Endothelial cell of umbilical vein (primary cell): Measurements from ENCODE around the gene TRIM59. TPM values are rescaled to one million over a fixed set of nuclear protein-coding genes. Genes with fewer than 3 reads are reported as not detected.

ENCODE experiments used
- BruUV-seq: library from RNA; stranded (reverse); fragments of 400-500 nt; replicated peaks from 2 replicates; lab custom pipeline; 2021; lab: Mats Ljungman, UMichigan
- CTCF ChIA-PET: fragments of 300-600, 350-600 bp; sonication (Branson Sonifier 250); formaldehyde crosslinking; loops from one replicate; lab custom pipeline; 2021; ENCODE audit warnings: antibody characterized with exemption, inconsistent platforms; lab: Charles Lee
- POLR2A ChIA-PET: fragments of 300-600, 350-600 bp; sonication (Branson Sonifier 250); formaldehyde crosslinking; loops from one replicate; lab custom pipeline; 2021; ENCODE audit warnings: antibody characterized with exemption, inconsistent platforms; lab: Charles Lee
- DNase-seq: peaks from one replicate; pipeline ENCODE4 v3.0.0-alpha.2; 2011; ENCODE audit warnings: low read depth, low spot score
- FAIRE-seq: peaks from 2 replicates; lab custom pipeline; 2011; peaks lifted over from hg19 to GRCh38; lab: Jason Lieb, UNC
- H2AFZ ChIP-seq: 2 replicates; pipeline ENCODE4 v1.6.0; 2012; ENCODE audit warnings: low read depth, low read length, control low read depth, inconsistent platforms
- H3K27ac ChIP-seq: 2 replicates; pipeline ENCODE4 v1.5.1; 2011; ENCODE audit warnings: low read depth, mild to moderate bottlenecking, control low read depth, low read length, moderate library complexity; ENCODE audit not compliant: insufficient read depth
- H3K27me3 ChIP-seq, 2 experiments: 2 replicates each; pipeline versions ENCODE4 v1.6.0 to v1.6.1; 2011; ENCODE audit warnings: low read length in 2 of 2, mixed read lengths in 1 of 2; ENCODE audit not compliant: control insufficient read depth in 2 of 2, insufficient read depth in 2 of 2
- H3K36me3 ChIP-seq, 2 experiments: 2 replicates in 1 of 2; 3 replicates in 1 of 2; pipeline ENCODE4 v1.5.1; 2011; ENCODE audit warnings: low read length in 2 of 2, mild to moderate bottlenecking in 1 of 2, moderate library complexity in 1 of 2; ENCODE audit not compliant: control insufficient read depth in 2 of 2, insufficient read depth in 2 of 2; ENCODE audit errors: extremely low read depth in 1 of 2
- H3K4me1 ChIP-seq: 3 replicates; pipeline ENCODE4 v1.5.1; 2011; ENCODE audit warnings: mild to moderate bottlenecking, low read length; ENCODE audit not compliant: control insufficient read depth, insufficient read depth; ENCODE audit errors: extremely low read depth
- H3K4me2 ChIP-seq: 2 replicates; pipeline ENCODE4 v1.6.1; 2011; ENCODE audit warnings: low read length, control low read depth, mixed read lengths; ENCODE audit not compliant: insufficient read depth
- H3K4me3 ChIP-seq, 3 experiments: fragments of 200-600 bp in 1 of 3; sonication (generic), shearing (Covaris generic) in 1 of 3; replicated peaks in 1 of 3; 2 replicates each; pipeline ENCODE4 v1.5.1; 2011 to 2016; ENCODE audit warnings: control low read depth in 3 of 3, low read length in 3 of 3, mild to moderate bottlenecking in 2 of 3, inconsistent platforms in 1 of 3, low read depth in 1 of 3, moderate library complexity in 1 of 3; ENCODE audit not compliant: insufficient read depth in 1 of 3
- H3K79me2 ChIP-seq: 2 replicates; pipeline ENCODE4 v1.6.0; 2012; ENCODE audit warnings: low read length, inconsistent platforms; ENCODE audit not compliant: control insufficient read depth, insufficient read depth
- H3K9ac ChIP-seq: replicated peaks from 2 replicates; pipeline ENCODE3; 2011; ENCODE audit warnings: low read length, control low read depth; ENCODE audit not compliant: insufficient read depth; ENCODE audit errors: extremely low read depth
- H3K9me1 ChIP-seq: replicated peaks from 3 replicates; pipeline ENCODE4 v1.6.0; 2011; ENCODE audit warnings: mild to moderate bottlenecking, low read length; ENCODE audit not compliant: control insufficient read depth, insufficient read depth; ENCODE audit errors: extremely low read depth
- H3K9me3 ChIP-seq: replicated peaks from 2 replicates; pipeline ENCODE4 v1.5.1; 2012; ENCODE audit warnings: low read length, inconsistent platforms; ENCODE audit not compliant: control insufficient read depth, insufficient read depth
- H4K20me1 ChIP-seq: replicated peaks from 2 replicates; pipeline ENCODE3; 2011; ENCODE audit warnings: mild to moderate bottlenecking, low read length; ENCODE audit not compliant: control insufficient read depth, insufficient read depth; ENCODE audit errors: extremely low read depth
- CTCF ChIP-seq, 2 donors: IDR thresholded peaks; 1 replicate in 1 of 2; 2 replicates in 1 of 2; pipeline ENCODE4 v1.5.1; 2011; ENCODE audit warnings: low read length in 2 of 2, mild to moderate bottlenecking in 2 of 2, moderate library complexity in 2 of 2, control low read depth in 1 of 2, inconsistent platforms in 1 of 2, low read depth in 1 of 2; ENCODE audit not compliant: insufficient read depth in 1 of 2; ENCODE audit errors: extremely low read depth in 1 of 2
- EZH2 ChIP-seq: IDR thresholded peaks from 2 replicates; pipeline ENCODE4 v1.6.1; 2012; ENCODE audit warnings: borderline replicate concordance, low read depth, mild to moderate bottlenecking, moderate library complexity, low read length, inconsistent platforms; ENCODE audit not compliant: severe bottlenecking
- FOS ChIP-seq: IDR thresholded peaks from 2 replicates; pipeline ENCODE4 v1.6.1; 2011; ENCODE audit warnings: mild to moderate bottlenecking, low read length, moderate library complexity, borderline replicate concordance; ENCODE audit not compliant: insufficient read depth
- GATA2 ChIP-seq: IDR thresholded peaks from 2 replicates; pipeline ENCODE4 v1.7.0; 2011; ENCODE audit warnings: low read depth, mild to moderate bottlenecking, moderate library complexity, mixed read lengths, low read length; ENCODE audit not compliant: insufficient read length, insufficient read depth
- JUN ChIP-seq: IDR thresholded peaks from 2 replicates; pipeline ENCODE4 v1.6.1; 2011; ENCODE audit warnings: borderline replicate concordance, low read depth; ENCODE audit not compliant: insufficient read length, insufficient read depth
- MYC ChIP-seq: IDR thresholded peaks from one replicate; pipeline ENCODE4 v1.6.1; 2011; ENCODE audit warnings: mild to moderate bottlenecking, low read depth, low read length
- POLR2A ChIP-seq: IDR thresholded peaks from 2 replicates; pipeline ENCODE4 v1.6.1; 2012; ENCODE audit warnings: low read depth, mild to moderate bottlenecking, control low read depth, low read length
- POLR2AphosphoS5 ChIP-seq: IDR thresholded peaks from 2 replicates; pipeline ENCODE4 v1.6.1; 2012; ENCODE audit warnings: low read depth, mild to moderate bottlenecking, control low read depth, low read length, moderate library complexity; ENCODE audit not compliant: insufficient read depth
- dilution Hi-C: fragments of 300-500 bp; cut with MboI; formaldehyde crosslinking; loops from one replicate; pipeline ENCODE4 v1.15.0; 2019; ENCODE audit warnings: low sequenced_read_pairs; ENCODE audit not compliant: extremely low pct_ligation_motif_present
- intact Hi-C: fragments of 100-400 bp; cut with micrococcal nuclease; formaldehyde crosslinking; loops from one replicate; pipeline ENCODE4 v1.10.0; 2022
- polyA plus RNA-seq, 4 experiments: library from polyadenylated mRNA; depleted of rRNA in 3 of 4; stranded (reverse) in 3 of 4; unstranded in 1 of 4; fragments of >200 nt; gene quantifications; 2 replicates each; pipeline versions ENCODE4 v1.2.1 to v1.2.3, GENCODE V29; 2011 to 2012; ENCODE audit warnings: missing spikeins in 1 of 4
- total RNA-seq: library from RNA; stranded (reverse); gene quantifications from 2 replicates; pipeline ENCODE4 v1.2.3, GENCODE V29; 2021
- TF ChIP-seq, protein P1 (sequence below): IDR thresholded peaks from 2 replicates; pipeline ENCODE4 v1.6.1; 2011; ENCODE audit not compliant: insufficient read depth, insufficient read length

TRIM59 gene
- total and polyA plus RNA-seq, 2 donors (not counting 3 experiments of a cell fraction or from before 2014, with no cell fraction given): 6.8 to 33.0 TPM

- Histone ChIP-seq H3K4me1 (no peaks in the 10 kb centered on the region), H3K9ac (no peak overlapping the region), H2AFZ (no peak overlapping the region), H3K4me3 (no peak overlapping the region), H4K20me1 (no peaks in the 10 kb centered on the region), H3K79me2 (no peaks in the 10 kb centered on the region), H3K27me3 (peaks cover 24 to 27% of the 10 kb centered on the region in 2 experiments), H3K9me1 (no peaks in the 10 kb centered on the region), H3K4me2 (no peak overlapping the region), H3K9me3 (no peaks in the 10 kb centered on the region), H3K36me3 (no peaks in the 10 kb centered on the region), H3K27ac (no peak overlapping the region)
- ChIA-PET CTCF (interaction anchor here (1.2 kb wide), 1 partner anchor 9 kb away, joined by 3 read pairs; no protein-coding TSS in a partner anchor), POLR2A (no interaction called here)
- no TSS peak for BruUV-seq
- no peak for TF ChIP-seq FOS
- no peak for TF ChIP-seq EZH2
- TF ChIP-seq, protein P1, sequence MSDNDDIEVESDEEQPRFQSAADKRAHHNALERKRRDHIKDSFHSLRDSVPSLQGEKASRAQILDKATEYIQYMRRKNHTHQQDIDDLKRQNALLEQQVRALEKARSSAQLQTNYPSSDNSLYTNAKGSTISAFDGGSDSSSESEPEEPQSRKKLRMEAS: no peak
- intact Hi-C loops (no loop called here), dilution Hi-C loops (no loop called here)
- no peak for DNase-seq
- no peak for FAIRE-seq
These were observed 24.4 kb upstream of the TRIM59 start for GRCh38 chr3:160473978-160474377.

GRCh38 chr3:160473221-160473620 is 23.6 kb upstream of the TRIM59 start:
- CTCF ChIA-PET: interaction anchor here (1.0 kb wide), 1 partner anchor 23 kb away, joined by 3 read pairs; no protein-coding TSS in a partner anchor
- no peaks in the 10 kb centered on the region for H3K4me1 ChIP-seq
- TF ChIP-seq CTCF (IDR thresholded peaks at IDR 0.05; ENCODE audit: extremely low read depth in 1 of 2, insufficient read depth in 1 of 2, low read depth in 1 of 2, low read length in 2 of 2) (no peak), POLR2AphosphoS5 (no peak), POLR2A (no peak), JUN (no peak), FOS (no peak), GATA2 (no peak), MYC (no peak), EZH2 (no peak)
- TF ChIP-seq, protein P1: no peak

More at GRCh38 chr3:160473221-160473620, 23.6 kb upstream of the TRIM59 start:
- Histone ChIP-seq H3K27me3 (peaks cover 24 to 27% of the 10 kb centered on the region in 2 experiments), H4K20me1 (no peaks in the 10 kb centered on the region), H3K4me2 (no peak overlapping the region), H3K9me3 (no peaks in the 10 kb centered on the region), H3K36me3 (no peaks in the 10 kb centered on the region), H3K9ac (no peak overlapping the region), H3K79me2 (no peaks in the 10 kb centered on the region), H3K9me1 (no peaks in the 10 kb centered on the region), H3K4me3 (no peak overlapping the region), H2AFZ (no peak overlapping the region), H3K27ac (no peak overlapping the region)
- DNase-seq: no peak
- BruUV-seq: no TSS peak
- POLR2A ChIA-PET: no interaction called here
- FAIRE-seq: no peak
- dilution Hi-C loops: no loop called here
- intact Hi-C loops: no loop called here
